HAP-1 (cell line): ENCODE measurements around the gene GPALPP1.
"Not testable (repeated sequence)": the region's sequence is repeated elsewhere in the genome, so short reads cannot be mapped to it uniquely, and the experiment has no call there.

ENCODE experiments used
- DNase-seq, 2 experiments: peaks; one replicate each; pipeline ENCODE4 v3.0.0-alpha.2; 2016 to 2020; ENCODE audit warnings: low spot score in 2 of 2
- H3K27me3 ChIP-seq: fragments of 250-450 bp; sonication (Bioruptor Pico); 2 replicates; pipeline ENCODE4 v1.5.1; 2020; ENCODE audit warnings: low read depth, mild to moderate bottlenecking, moderate library complexity
- H3K36me3 ChIP-seq: fragments of 250-450 bp; sonication (Bioruptor Pico); replicated peaks from 2 replicates; pipeline ENCODE4 v1.5.1; 2020; ENCODE audit warnings: mild to moderate bottlenecking
- H3K4me1 ChIP-seq: fragments of 250-450 bp; sonication (Bioruptor Pico); 2 replicates; pipeline ENCODE4 v1.5.1; 2020; ENCODE audit warnings: mild to moderate bottlenecking
- H3K4me3 ChIP-seq: fragments of 250-450 bp; sonication (Bioruptor Pico); 2 replicates; pipeline ENCODE4 v1.5.1; 2020; ENCODE audit warnings: mild to moderate bottlenecking, moderate library complexity
- H3K9me3 ChIP-seq: fragments of 250-450 bp; sonication (Bioruptor Pico); 2 replicates; pipeline ENCODE4 v1.5.1; 2020; ENCODE audit warnings: mild to moderate bottlenecking, moderate library complexity
- in situ Hi-C: fragments of 300-500 bp; cut with MboI; formaldehyde crosslinking; loops from 3 replicates; pipeline ENCODE4 v1.14.3; 2020; ENCODE audit warnings: low sequenced_read_pairs, inconsistent platforms, mixed read lengths

The GPALPP1 gene

GRCh38 chr13:45055902-45056648, 66.7 kb downstream of the GPALPP1 start:
- Histone ChIP-seq H3K4me3 (no peak overlapping the region), H3K27me3 (no peaks in the 10 kb centered on the region), H3K36me3 (no peaks in the 10 kb centered on the region), H3K9me3 (no peaks in the 10 kb centered on the region), H3K4me1 (peaks cover 9% of the 10 kb centered on the region)
- in situ Hi-C loops = no loop called here
- DNase-seq = peak; percentile 87 to 91

- H3K9me3 ChIP-seq = no peaks in the 10 kb centered on the region
- in situ Hi-C loops = no loop called here
- H3K36me3 ChIP-seq = no peaks in the 10 kb centered on the region
- no peaks in the 10 kb centered on the region for H3K27me3 ChIP-seq
- DNase-seq = no peak
- no peak overlapping the region for H3K4me3 ChIP-seq
- H3K4me1 ChIP-seq = peaks cover 9% of the 10 kb centered on the region
Observed at GRCh38 chr13:45060062-45060461, 70.7 kb downstream of the GPALPP1 start.

GRCh38 chr13:45063261-45063860, 74.0 kb downstream of the GPALPP1 start:
- Histone ChIP-seq H3K27me3 (no peaks in the 10 kb centered on the region), H3K36me3 (no peaks in the 10 kb centered on the region), H3K4me1 (no peaks in the 10 kb centered on the region), H3K9me3 (no peaks in the 10 kb centered on the region), H3K4me3 (no peak overlapping the region)
- in situ Hi-C loops = no loop called here
- DNase-seq = no peak

GRCh38 chr13:45063889-45064288, 74.6 kb downstream of the GPALPP1 start:
- H3K36me3 ChIP-seq, H3K4me3 ChIP-seq, DNase-seq, H3K4me1 ChIP-seq, H3K9me3 ChIP-seq, in situ Hi-C loops, H3K27me3 ChIP-seq: not testable (repeated sequence)

GRCh38 chr13:45064889-45065288, 75.6 kb downstream of the GPALPP1 start:
- Histone ChIP-seq H3K9me3 (no peaks in the 10 kb centered on the region), H3K4me1 (no peaks in the 10 kb centered on the region), H3K27me3 (no peaks in the 10 kb centered on the region), H3K4me3 (no peak overlapping the region), H3K36me3 (no peaks in the 10 kb centered on the region)
- DNase-seq = no peak
- in situ Hi-C loops = no loop called here

- Histone ChIP-seq H3K36me3 (no peaks in the 10 kb centered on the region), H3K9me3 (no peaks in the 10 kb centered on the region), H3K27me3 (peaks cover 2% of the 10 kb centered on the region; the same call in 1 of the 2 replicates), H3K4me3 (no peak overlapping the region), H3K4me1 (no peaks in the 10 kb centered on the region)
- DNase-seq = no peak
- in situ Hi-C loops = no loop called here
Observed at GRCh38 chr13:45068036-45069001, 79.0 kb downstream of the GPALPP1 start.

GRCh38 chr13:45073809-45074208, 84.5 kb downstream of the GPALPP1 start:
- Histone ChIP-seq H3K4me1 (no peaks in the 10 kb centered on the region), H3K27me3 (peaks cover 2% of the 10 kb centered on the region; the same call in 1 of the 2 replicates), H3K4me3 (no peak overlapping the region), H3K36me3 (no peaks in the 10 kb centered on the region), H3K9me3 (no peaks in the 10 kb centered on the region)
- in situ Hi-C loops = no loop called here
- peak in 1 of 2 experiments; percentile 40 for DNase-seq

- no peaks in the 10 kb centered on the region for H3K36me3 ChIP-seq
- no peak for DNase-seq
- H3K4me3 ChIP-seq = no peak overlapping the region
- H3K9me3 ChIP-seq = no peaks in the 10 kb centered on the region
- in situ Hi-C loops = no loop called here
- H3K4me1 ChIP-seq = no peaks in the 10 kb centered on the region
- peaks cover 2% of the 10 kb centered on the region; the same call in 1 of the 2 replicates for H3K27me3 ChIP-seq
Observed at GRCh38 chr13:45074721-45075120, 85.4 kb downstream of the GPALPP1 start.

- Histone ChIP-seq H3K4me3 (no peak overlapping the region), H3K9me3 (no peaks in the 10 kb centered on the region), H3K36me3 (no peaks in the 10 kb centered on the region), H3K4me1 (no peaks in the 10 kb centered on the region), H3K27me3 (no peaks in the 10 kb centered on the region)
- DNase-seq = no peak
- in situ Hi-C loops = no loop called here
Observed at GRCh38 chr13:45078003-45078402, 88.7 kb downstream of the GPALPP1 start.
